Neuronal stem cell (in vitro differentiated cells): ENCODE data around the gene FXYD6.

ENCODE experiments used
- DNase-seq: peaks from one replicate; pipeline ENCODE4 v3.0.0-alpha.2; 2013; ENCODE audit warnings: low spot score
- H2AFZ ChIP-seq: one replicate; pipeline ENCODE4 v1.6.1; 2013; ENCODE audit warnings: mild to moderate bottlenecking, low read length, inconsistent platforms
- H2AK5ac ChIP-seq: 2 replicates; pipeline ENCODE4 v1.6.1; 2013; ENCODE audit warnings: low read depth, mild to moderate bottlenecking, inconsistent platforms, low read length, moderate library complexity, mixed read lengths
- H2BK120ac ChIP-seq: 2 replicates; pipeline ENCODE4 v1.6.1; 2013; ENCODE audit warnings: low read depth, mild to moderate bottlenecking, inconsistent platforms, low read length, moderate library complexity, mixed read lengths
- H2BK12ac ChIP-seq: one replicate; pipeline ENCODE4 v1.6.1; 2013; ENCODE audit warnings: low read length, inconsistent platforms
- H2BK15ac ChIP-seq: 2 replicates; pipeline ENCODE4 v1.6.1; 2013; ENCODE audit warnings: mild to moderate bottlenecking, low read length, inconsistent platforms, mixed read lengths
- H2BK5ac ChIP-seq: one replicate; pipeline ENCODE4 v1.6.1; 2013; ENCODE audit warnings: inconsistent platforms, mild to moderate bottlenecking, low read length, moderate library complexity
- H3K14ac ChIP-seq: one replicate; pipeline ENCODE4 v1.6.1; 2013; ENCODE audit warnings: low read length, inconsistent platforms
- H3K18ac ChIP-seq: 2 replicates; pipeline ENCODE4 v1.6.1; 2013; ENCODE audit warnings: low read length, inconsistent platforms
- H3K23ac ChIP-seq: 2 replicates; pipeline ENCODE4 v1.6.1; 2013; ENCODE audit warnings: low read depth, mild to moderate bottlenecking, mixed read lengths, low read length, inconsistent platforms; ENCODE audit not compliant: poor library complexity
- H3K27ac ChIP-seq: replicated peaks from 3 replicates; pipeline ENCODE4 v1.5.1; 2013; ENCODE audit warnings: low read length, inconsistent platforms
- H3K27me3 ChIP-seq, 3 experiments: 2 replicates each; pipeline ENCODE4 v1.6.1; 2013; ENCODE audit warnings: low read length in 3 of 3, mild to moderate bottlenecking in 2 of 3, inconsistent platforms in 1 of 3, low read depth in 1 of 3, mixed read lengths in 1 of 3, moderate library complexity in 1 of 3; ENCODE audit not compliant: control insufficient read depth in 3 of 3, insufficient read depth in 3 of 3
- H3K36me3 ChIP-seq, 2 donors: replicated peaks in 1 of 2; 2 replicates each; pipeline ENCODE4 v1.6.1; 2013; ENCODE audit warnings: low read length in 2 of 2; ENCODE audit not compliant: control insufficient read depth in 2 of 2, insufficient read depth in 2 of 2
- H3K4ac ChIP-seq: 2 replicates; pipeline ENCODE4 v1.6.1; 2013; ENCODE audit warnings: inconsistent platforms, mild to moderate bottlenecking, low read length, moderate library complexity
- H3K4me1 ChIP-seq, 2 donors: 1 replicate in 1 of 2; 2 replicates in 1 of 2; pipeline ENCODE4 v1.6.1; 2013; ENCODE audit warnings: low read length in 2 of 2, low read depth in 1 of 2; ENCODE audit not compliant: control insufficient read depth in 2 of 2, insufficient read depth in 1 of 2
- H3K4me2 ChIP-seq: one replicate; pipeline ENCODE4 v1.6.1; 2013; ENCODE audit warnings: mild to moderate bottlenecking, low read length, inconsistent platforms; ENCODE audit not compliant: insufficient read depth, poor library complexity, severe bottlenecking
- H3K4me3 ChIP-seq, 2 donors: 2 replicates each; pipeline ENCODE4 v1.5.1; 2013; ENCODE audit warnings: low read length in 2 of 2, mild to moderate bottlenecking in 2 of 2, inconsistent platforms in 1 of 2, moderate library complexity in 1 of 2
- H3K79me1 ChIP-seq: one replicate; pipeline ENCODE4 v1.6.1; 2013; ENCODE audit warnings: low read depth, mild to moderate bottlenecking, inconsistent platforms, low read length, moderate library complexity
- H3K9ac ChIP-seq: one replicate; pipeline ENCODE4 v1.6.1; 2013; ENCODE audit warnings: mild to moderate bottlenecking, low read depth, low read length, inconsistent platforms; ENCODE audit not compliant: poor library complexity
- H3K9me3 ChIP-seq, 2 donors: replicated peaks in 1 of 2; 2 replicates each; pipeline versions ENCODE3 to v1.6.1; 2013; ENCODE audit warnings: low read length in 2 of 2, mild to moderate bottlenecking in 2 of 2, inconsistent platforms in 1 of 2, low read depth in 1 of 2, mixed read lengths in 1 of 2, moderate library complexity in 1 of 2; ENCODE audit not compliant: control insufficient read depth in 2 of 2, insufficient read depth in 1 of 2
- H4K8ac ChIP-seq: one replicate; pipeline ENCODE4 v1.6.1; 2013; ENCODE audit warnings: low read depth, mild to moderate bottlenecking, inconsistent platforms, low read length, moderate library complexity
- H4K91ac ChIP-seq: one replicate; pipeline ENCODE4 v1.6.1; 2013; ENCODE audit warnings: low read length, low read depth, mild to moderate bottlenecking, inconsistent platforms; ENCODE audit not compliant: poor library complexity
- WGBS, 2 donors: extraction: QIAGEN DNeasy Blood & Tissue Kit; methylation state at CpG; one replicate each; pipeline ENCODE4 v1.1.7; 2013; ENCODE audit warnings: missing lambda C conversion rate in 2 of 2, mixed read lengths in 1 of 2; ENCODE audit not compliant: insufficient read length in 2 of 2, insufficient replicate concordance in 1 of 2; ENCODE audit errors: extremely low coverage in 2 of 2; 5-methylcytosine and 5-hydroxymethylcytosine counted together

The FXYD6 gene

GRCh38 chr11:117874253-117874909 lies 2.1 kb downstream of the FXYD6 start:
- Histone ChIP-seq H3K14ac (no peak overlapping the region), H2BK120ac (no peak overlapping the region), H3K4ac (no peak overlapping the region), H2BK12ac (no peak overlapping the region), H3K4me3 (peak overlapping the region in 1 of 2 donors; percentile 85), H3K9ac (no peak overlapping the region), H4K8ac (no peak overlapping the region), H2AFZ (no peak overlapping the region), H3K79me1 (peaks cover 18% of the 10 kb centered on the region), H3K18ac (peak overlapping the region; percentile 86), H3K4me1 (peaks cover 28 to 34% of the 10 kb centered on the region in 2 donors), H3K36me3 (peaks cover 3 to 4% of the 10 kb centered on the region in 2 donors), H3K9me3 (no peaks in the 10 kb centered on the region), H3K4me2 (peak overlapping the region; percentile 97), H4K91ac (no peak overlapping the region), H2BK5ac (no peak overlapping the region), H2BK15ac (peak overlapping the region; percentile 13), H2AK5ac (peak overlapping the region; percentile 20), H3K27me3 (peaks cover 0 to 23% (median 0%) of the 10 kb centered on the region in 3 experiments), H3K27ac (no peak overlapping the region), H3K23ac (no peak overlapping the region)
- no CpG with 5 or more reads among the region's 16 CpGs for WGBS, 2 donors
- no peak for DNase-seq

- Histone ChIP-seq H3K9me3 (no peaks in the 10 kb centered on the region), H2BK12ac (no peak overlapping the region), H2AK5ac (no peak overlapping the region), H4K8ac (no peak overlapping the region), H3K4ac (no peak overlapping the region), H3K4me2 (no peak overlapping the region), H3K27ac (no peak overlapping the region), H2BK5ac (no peak overlapping the region), H3K4me3 (no peak overlapping the region), H3K18ac (no peak overlapping the region), H3K79me1 (peaks cover 23% of the 10 kb centered on the region), H2AFZ (no peak overlapping the region), H4K91ac (no peak overlapping the region), H3K4me1 (peaks cover 28 to 38% of the 10 kb centered on the region in 2 donors), H2BK120ac (no peak overlapping the region), H3K9ac (no peak overlapping the region), H2BK15ac (no peak overlapping the region), H3K23ac (no peak overlapping the region), H3K14ac (no peak overlapping the region), H3K36me3 (peaks cover 3 to 4% of the 10 kb centered on the region in 2 donors), H3K27me3 (peaks cover 0 to 17% (median 0%) of the 10 kb centered on the region in 3 experiments)
- DNase-seq = no peak
- no CpG with 5 or more reads among the region's 8 CpGs for WGBS, 2 donors
Observed at GRCh38 chr11:117873828-117874125, 2.7 kb downstream of the FXYD6 start.

GRCh38 chr11:117872975-117873827 lies 3.3 kb downstream of the FXYD6 start:
- Histone ChIP-seq H4K8ac (no peak overlapping the region), H4K91ac (no peak overlapping the region), H2BK5ac (no peak overlapping the region), H2BK120ac (no peak overlapping the region), H2BK12ac (no peak overlapping the region), H3K4me1 (peaks cover 28 to 38% of the 10 kb centered on the region in 2 donors), H3K27ac (no peak overlapping the region), H2AK5ac (no peak overlapping the region), H3K4me3 (no peak overlapping the region), H3K9me3 (no peaks in the 10 kb centered on the region), H3K23ac (no peak overlapping the region), H3K4me2 (no peak overlapping the region), H2BK15ac (no peak overlapping the region), H3K27me3 (peaks cover 0 to 12% (median 0%) of the 10 kb centered on the region in 3 experiments), H2AFZ (no peak overlapping the region), H3K14ac (no peak overlapping the region), H3K79me1 (peaks cover 23% of the 10 kb centered on the region), H3K18ac (no peak overlapping the region), H3K4ac (no peak overlapping the region), H3K9ac (no peak overlapping the region), H3K36me3 (peaks cover 3 to 4% of the 10 kb centered on the region in 2 donors)
- no peak for DNase-seq
- WGBS, 2 donors = no CpG with 5 or more reads among the region's 15 CpGs

GRCh38 chr11:117872420-117872961 lies 4.0 kb downstream of the FXYD6 start:
- H3K9me3 ChIP-seq = no peaks in the 10 kb centered on the region
- WGBS, 2 donors = no CpG with 5 or more reads among the region's 12 CpGs

More at GRCh38 chr11:117872420-117872961, 4.0 kb downstream of the FXYD6 start:
- no peak overlapping the region for H4K91ac ChIP-seq
- H2BK120ac ChIP-seq = no peak overlapping the region
- no peak overlapping the region for H3K14ac ChIP-seq
- no peak overlapping the region for H3K4me3 ChIP-seq
- no peak overlapping the region for H4K8ac ChIP-seq
- no peak overlapping the region for H3K4ac ChIP-seq
- H2AK5ac ChIP-seq = no peak overlapping the region
- no peak overlapping the region for H2AFZ ChIP-seq
- H3K4me1 ChIP-seq = peaks cover 27 to 37% of the 10 kb centered on the region in 2 donors
- H3K4me2 ChIP-seq = no peak overlapping the region
- H3K18ac ChIP-seq = peak overlapping the region; percentile 69
- H3K36me3 ChIP-seq = peaks cover 4 to 7% of the 10 kb centered on the region in 2 donors
- DNase-seq = no peak
- no peak overlapping the region for H3K27ac ChIP-seq
- no peak overlapping the region for H2BK12ac ChIP-seq
- peak overlapping the region; percentile 76 for H3K23ac ChIP-seq
- H3K9ac ChIP-seq = no peak overlapping the region
- no peak overlapping the region for H2BK5ac ChIP-seq
- H2BK15ac ChIP-seq = no peak overlapping the region
- H3K79me1 ChIP-seq = peaks cover 28% of the 10 kb centered on the region
- H3K27me3 ChIP-seq = peaks cover 0 to 4% (median 0%) of the 10 kb centered on the region in 3 experiments
